Measurements from ENCODE around the gene CROCC2.

CROCC2 gene

GRCh38 chr2:240995041-240996021 lies 89.2 kb downstream of the CROCC2 start:
- no peaks in the 10 kb centered on the region; the same call in none of the 2 replicates for H3K27me3 ChIP-seq (replicated peaks; ENCODE audit: control insufficient read depth, insufficient read depth, low read length)
- no peak overlapping the region for H3K4me3 ChIP-seq (replicated peaks; ENCODE audit: low read depth, low read length)
- TF ChIP-seq CTCF (IDR thresholded peaks at IDR 0.05; ENCODE audit: insufficient read depth, low read length, poor library complexity, severe bottlenecking), result no peak
- H3K36me3 ChIP-seq (ENCODE audit: control insufficient read depth, insufficient read depth, low read length), result no peaks in the 10 kb centered on the region
- DNase-seq (ENCODE audit: extremely low read depth, insufficient read length), result no peak

GRCh38 chr2:240996161-240996833 lies 90.2 kb downstream of the CROCC2 start:
- DNase-seq (ENCODE audit: extremely low read depth, insufficient read length), result no peak
- no peak for TF ChIP-seq CTCF (IDR thresholded peaks at IDR 0.05; ENCODE audit: insufficient read depth, low read length, poor library complexity, severe bottlenecking)
- no peak overlapping the region for H3K4me3 ChIP-seq (replicated peaks; ENCODE audit: low read depth, low read length)
- H3K27me3 ChIP-seq (replicated peaks; ENCODE audit: control insufficient read depth, insufficient read depth, low read length), result no peaks in the 10 kb centered on the region; the same call in none of the 2 replicates
- no peaks in the 10 kb centered on the region for H3K36me3 ChIP-seq (ENCODE audit: control insufficient read depth, insufficient read depth, low read length)

- H3K36me3 ChIP-seq (ENCODE audit: control insufficient read depth, insufficient read depth, low read length), result no peaks in the 10 kb centered on the region
- TF ChIP-seq CTCF (IDR thresholded peaks at IDR 0.05; ENCODE audit: insufficient read depth, low read length, poor library complexity, severe bottlenecking), result no peak
- no peaks in the 10 kb centered on the region; the same call in none of the 2 replicates for H3K27me3 ChIP-seq (replicated peaks; ENCODE audit: control insufficient read depth, insufficient read depth, low read length)
- DNase-seq (ENCODE audit: extremely low read depth, insufficient read length), result no peak
- H3K4me3 ChIP-seq (replicated peaks; ENCODE audit: low read depth, low read length), result no peak overlapping the region
Observed at GRCh38 chr2:240996834-240997140, 90.7 kb downstream of the CROCC2 start.

GRCh38 chr2:240997141-240997855 lies 91.2 kb downstream of the CROCC2 start:
- no peak for DNase-seq (ENCODE audit: extremely low read depth, insufficient read length)
- no peak for TF ChIP-seq CTCF (IDR thresholded peaks at IDR 0.05; ENCODE audit: insufficient read depth, low read length, poor library complexity, severe bottlenecking)
- H3K4me3 ChIP-seq (replicated peaks; ENCODE audit: low read depth, low read length), result no peak overlapping the region

GRCh38 chr2:240997856-240998705 lies 91.9 kb downstream of the CROCC2 start, which contains the start of gene SNED1:
SNED1 (plus strand) TSS chr2:240998618; CDS start chr2:240998838, 220 bp downstream.
- TF ChIP-seq CTCF (IDR thresholded peaks at IDR 0.05; ENCODE audit: insufficient read depth, low read length, poor library complexity, severe bottlenecking), result no peak
- Histone ChIP-seq H3K27me3 (replicated peaks; ENCODE audit: control insufficient read depth, insufficient read depth, low read length) (no peaks in the 10 kb centered on the region; the same call in 1 of the 2 replicates), H3K36me3 (ENCODE audit: control insufficient read depth, insufficient read depth, low read length) (no peaks in the 10 kb centered on the region), H3K4me3 (replicated peaks; ENCODE audit: low read depth, low read length) (peak within 1 kb of the TSS; percentile 28)
- peak; percentile 73 for DNase-seq (ENCODE audit: extremely low read depth, insufficient read length)

More at GRCh38 chr2:240997141-240997855, 91.2 kb downstream of the CROCC2 start:
- Histone ChIP-seq H3K36me3 (ENCODE audit: control insufficient read depth, insufficient read depth, low read length) (no peaks in the 10 kb centered on the region), H3K27me3 (replicated peaks; ENCODE audit: control insufficient read depth, insufficient read depth, low read length) (no peaks in the 10 kb centered on the region; the same call in 1 of the 2 replicates)
